ENCODE results near the gene SYNRG.

SYNRG gene

GRCh38 chr17:37605081-37605480 lies 4.1 kb downstream of the SYNRG start:
- no peak for ATAC-seq

GRCh38 chr17:37604556-37604955 lies 4.7 kb downstream of the SYNRG start:
- peak in 1 of 2 donors; percentile 4 for ATAC-seq

- ATAC-seq: no peak
Measured at GRCh38 chr17:37598145-37598544, 11.1 kb downstream of the SYNRG start.

DNA sequence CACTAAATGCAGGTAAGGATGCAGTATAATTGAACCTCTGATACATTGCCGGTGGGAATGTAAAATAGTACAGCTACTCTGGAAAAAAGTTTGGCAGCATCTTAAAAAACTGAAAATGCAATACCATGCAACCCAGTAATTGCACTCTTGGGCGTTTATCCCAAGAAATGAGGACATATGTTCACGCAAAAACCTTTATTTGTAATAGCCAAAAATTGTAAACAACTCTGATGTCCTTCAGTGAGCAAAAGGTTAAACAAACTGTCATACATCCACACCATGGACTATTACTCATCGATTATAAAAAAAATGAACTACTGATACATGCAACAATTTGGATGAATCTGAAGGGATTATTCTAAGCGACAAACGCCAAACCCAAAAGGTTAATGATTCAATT lies 16.9 kb downstream of the SYNRG start:
- no peak for ATAC-seq

DNA sequence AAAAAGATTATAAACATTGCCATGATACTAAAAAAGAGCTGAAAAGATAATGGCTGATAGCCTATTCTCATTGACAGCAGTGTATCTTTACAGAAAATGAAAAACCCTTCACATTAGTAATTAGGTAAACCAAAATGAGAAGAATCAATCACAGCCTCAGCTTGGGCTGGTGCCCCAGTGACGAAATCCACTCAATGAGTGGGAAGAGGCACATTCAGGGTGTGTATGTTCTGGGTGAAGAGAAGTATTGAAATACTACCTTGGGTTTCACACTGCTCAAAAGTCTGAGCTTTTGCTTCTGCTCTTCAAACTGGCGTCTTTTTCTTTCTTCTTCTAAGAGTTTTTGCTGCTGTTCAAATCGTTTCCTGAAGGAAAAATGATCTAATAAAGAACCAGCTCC lies 24.2 kb downstream of the SYNRG start:
- no peak for ATAC-seq

- ATAC-seq: no peak
Measured at GRCh38 chr17:37576281-37576680, 32.9 kb downstream of the SYNRG start.

- no peak for ATAC-seq
Measured at GRCh38 chr17:37574427-37574826, 34.8 kb downstream of the SYNRG start.

DNA sequence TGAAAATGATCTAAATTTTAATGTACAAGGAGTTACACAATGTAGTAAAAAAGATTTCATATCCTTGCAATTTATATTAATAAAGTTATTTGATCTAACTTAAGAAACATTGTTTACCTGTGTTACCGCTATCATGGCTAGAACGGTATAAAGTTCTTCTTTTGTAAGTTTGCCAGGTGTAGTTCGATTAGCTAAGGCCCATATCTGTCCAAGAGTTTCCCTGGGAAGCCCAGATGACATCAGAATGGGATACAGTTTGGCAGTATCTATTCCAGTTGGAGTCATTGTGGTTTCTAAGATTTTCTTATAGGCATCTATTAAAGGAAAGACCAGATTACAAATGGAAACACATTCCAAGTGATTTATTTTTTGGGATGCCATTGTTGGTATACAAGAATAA lies 37.5 kb downstream of the SYNRG start:
- ATAC-seq: no peak

- ATAC-seq: peak in 1 of 2 donors; percentile 68
Measured at GRCh38 chr17:37570527-37571093, 38.6 kb downstream of the SYNRG start.

GRCh38 chr17:37568350-37569053 lies 40.7 kb downstream of the SYNRG start:
- no peak for ATAC-seq

DNA sequence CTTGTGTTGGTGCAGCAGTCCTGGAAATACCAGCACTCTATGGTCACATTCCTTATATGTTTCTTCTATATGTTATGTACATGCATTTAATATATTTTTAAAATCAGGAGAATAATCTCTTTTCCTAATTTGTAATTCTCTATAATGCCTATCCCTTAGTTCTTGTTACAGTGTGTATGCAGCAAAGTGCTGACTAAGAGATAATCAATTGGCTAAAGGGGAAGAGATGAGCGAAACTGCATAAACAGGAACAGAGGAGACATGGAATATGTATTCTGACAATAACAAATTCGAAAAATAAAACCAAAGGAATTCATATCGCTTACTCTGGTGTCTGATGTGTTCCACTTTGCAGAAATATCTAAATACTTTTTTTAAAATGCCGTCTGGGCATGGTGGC lies 41.7 kb downstream of the SYNRG start:
- ATAC-seq: no peak

DNA sequence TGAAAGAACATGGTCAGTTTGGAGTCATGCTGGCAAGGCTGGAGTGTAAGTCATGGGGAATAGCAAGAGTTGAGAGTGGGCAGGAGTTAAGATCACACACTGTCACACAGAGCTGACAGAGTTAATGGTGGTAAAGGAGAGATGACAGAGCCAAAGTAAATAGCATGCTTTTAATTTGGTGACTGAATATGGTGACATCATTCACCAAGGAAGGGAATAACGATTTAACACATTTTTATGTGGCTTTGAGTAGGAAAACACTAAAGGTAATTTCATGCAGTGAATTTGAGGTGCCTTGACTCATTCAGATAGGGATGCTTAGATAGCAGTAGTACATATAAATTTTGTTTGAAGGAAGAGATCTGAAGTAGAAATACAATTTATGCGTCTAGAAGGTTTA lies 42.1 kb downstream of the SYNRG start:
- no peak for ATAC-seq

DNA sequence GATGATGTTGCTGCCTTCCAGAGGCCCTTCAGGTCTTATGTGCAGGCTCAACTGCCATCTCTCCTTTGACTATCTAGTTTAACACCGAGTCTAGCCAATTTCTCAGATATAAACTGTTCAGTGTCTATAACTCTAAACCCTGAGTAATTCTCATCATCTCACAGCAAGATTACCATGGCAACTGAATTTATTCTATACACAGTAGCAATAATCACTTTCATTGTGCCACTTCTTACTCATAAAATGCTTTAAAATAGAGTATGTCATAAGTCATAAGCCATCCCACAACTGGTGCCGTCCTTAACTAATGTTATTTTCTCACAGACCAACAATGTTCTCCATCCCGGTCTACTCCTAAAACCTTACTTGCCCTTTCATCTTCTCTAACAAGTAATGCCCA lies 45.0 kb downstream of the SYNRG start:
- ATAC-seq: peak; percentile 46 to 53

DNA sequence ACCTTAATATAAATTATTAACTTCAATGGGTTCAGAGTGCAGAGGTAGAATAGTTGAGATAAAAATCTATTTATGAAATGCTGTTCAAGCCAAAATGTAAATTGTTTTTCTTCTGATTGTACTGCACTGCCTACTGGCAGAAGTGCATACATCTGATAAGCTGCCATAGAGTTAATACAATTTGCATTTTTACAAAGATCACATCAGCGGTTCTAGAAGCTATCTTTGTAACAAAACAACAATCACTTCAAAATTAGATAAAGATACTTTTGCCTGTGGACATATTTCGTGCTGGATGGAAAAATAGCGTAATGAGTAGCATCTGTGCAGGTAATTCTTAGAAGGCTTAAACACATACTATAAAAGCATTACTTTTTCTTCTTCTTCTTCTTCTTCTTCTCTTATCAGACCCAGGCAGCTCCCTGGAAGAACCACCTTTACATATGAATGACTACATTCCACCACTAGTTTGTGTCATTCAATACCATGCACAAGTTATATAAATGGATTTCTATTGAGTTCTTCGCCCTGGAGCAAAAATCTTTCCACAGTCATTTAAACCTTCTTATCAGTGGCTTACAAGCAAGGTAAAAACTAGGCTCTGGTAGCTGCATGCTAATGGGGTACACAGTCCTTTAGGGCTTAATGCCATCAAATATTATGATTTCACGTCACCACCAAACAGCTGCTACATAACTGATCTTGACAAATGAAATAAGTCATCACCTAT lies 47.0 kb downstream of the SYNRG start:
- no peak for ATAC-seq

GRCh38 chr17:37558299-37558698 lies 50.9 kb downstream of the SYNRG start:
- ATAC-seq: no peak

DNA sequence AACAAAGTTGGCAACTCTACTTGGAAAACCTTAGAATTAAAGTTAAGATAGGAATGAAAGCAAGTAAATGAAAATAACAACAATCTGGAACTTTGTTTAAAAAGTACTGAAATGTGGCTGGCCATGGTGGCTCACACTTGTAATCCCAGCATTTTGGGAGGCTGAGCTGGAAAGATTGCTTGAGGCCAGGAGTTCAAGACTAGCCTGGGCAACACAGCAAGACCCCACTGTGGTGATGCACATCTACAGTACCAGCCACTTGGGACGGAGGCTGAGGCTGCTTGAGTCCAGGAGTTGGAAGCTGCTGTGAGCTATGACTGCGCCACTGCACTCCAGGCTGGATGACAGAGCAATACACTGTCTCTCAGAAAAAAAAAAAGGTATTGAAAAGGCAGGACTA lies 51.7 kb downstream of the SYNRG start:
- ATAC-seq: no peak

DNA sequence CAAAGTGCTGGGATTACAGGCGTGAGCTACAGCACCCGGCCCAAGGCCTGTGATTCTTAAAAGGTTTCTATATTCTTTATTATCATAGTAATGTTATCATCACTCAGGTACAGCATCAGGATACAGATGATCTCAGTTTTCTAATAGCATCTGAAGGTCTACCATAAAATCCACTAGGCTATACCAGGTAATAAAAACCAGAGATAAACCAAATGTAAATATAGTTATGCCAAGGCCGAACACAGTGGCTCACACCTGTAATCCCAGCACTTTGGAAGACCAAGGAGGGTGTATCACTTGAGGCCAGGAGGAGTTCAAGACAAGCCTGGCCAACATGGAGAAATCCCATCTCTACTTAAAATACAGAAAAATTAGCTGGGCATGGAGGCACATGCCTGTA lies 53.8 kb downstream of the SYNRG start:
- ATAC-seq: no peak

GRCh38 chr17:37553401-37553966 lies 55.7 kb downstream of the SYNRG start:
- no peak for ATAC-seq

DNA sequence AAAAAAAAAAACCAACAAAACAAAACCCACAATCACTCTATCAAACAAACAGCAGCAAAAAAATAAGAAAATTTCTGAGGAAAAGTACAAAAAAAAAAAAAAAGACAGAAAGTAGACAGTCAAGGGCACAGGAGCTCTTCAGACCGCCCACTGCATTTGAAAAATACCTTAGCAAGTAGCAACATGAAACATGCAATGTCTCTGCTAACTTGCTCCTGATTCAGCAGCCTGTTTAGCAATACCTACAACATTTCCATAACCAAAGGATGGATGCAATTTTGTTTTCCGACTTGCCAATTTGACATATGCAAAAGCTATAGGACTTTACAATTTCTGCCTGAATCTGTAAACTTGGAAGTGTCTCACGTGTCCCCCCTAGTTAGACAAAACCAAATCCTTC lies 57.4 kb downstream of the SYNRG start:
- no peak for ATAC-seq

GRCh38 chr17:37547986-37548385 lies 61.2 kb downstream of the SYNRG start:
- no peak for ATAC-seq

- no peak for ATAC-seq
Measured at GRCh38 chr17:37546302-37546701, 62.9 kb downstream of the SYNRG start.

DNA sequence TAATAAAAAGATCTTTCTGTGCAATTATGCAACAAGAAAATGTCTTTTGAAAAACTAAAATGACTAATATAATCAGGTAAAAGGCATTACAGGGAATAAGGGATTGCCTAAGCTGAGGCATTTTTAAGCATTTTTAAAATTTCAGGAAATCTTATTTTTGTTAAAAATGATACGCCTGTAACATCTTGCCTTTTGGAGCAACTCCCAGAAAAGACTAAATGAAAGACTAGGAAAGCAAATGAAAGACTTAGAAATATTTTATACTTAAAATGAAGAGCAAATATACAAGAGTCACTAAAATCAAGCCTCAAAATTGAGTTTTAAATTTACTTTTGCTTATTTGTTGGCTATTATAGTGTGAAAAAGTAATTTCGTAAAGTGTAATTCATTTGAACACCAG lies 63.7 kb downstream of the SYNRG start:
- no peak for ATAC-seq

DNA sequence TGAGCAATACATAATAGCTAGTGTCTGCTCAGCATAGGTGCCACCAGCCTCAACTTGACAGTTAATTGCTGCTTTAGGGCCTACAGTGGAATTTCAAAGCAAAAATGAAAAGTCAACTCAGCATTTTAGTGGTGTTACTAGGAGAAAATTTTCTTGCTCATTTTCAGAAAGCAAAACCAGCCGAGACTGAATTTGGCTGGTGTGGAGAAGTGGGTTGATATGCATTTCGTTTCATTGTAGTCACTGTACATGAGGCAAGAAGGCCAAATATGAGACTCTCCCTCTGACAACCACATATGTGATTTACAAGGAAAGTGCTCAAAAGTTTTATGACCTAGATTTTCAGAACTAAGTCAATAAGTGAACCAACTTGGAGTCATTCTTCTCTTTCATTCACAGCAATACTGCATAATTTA lies 65.6 kb downstream of the SYNRG start:
- peak; percentile 46 to 53 for ATAC-seq
